MCF 10A (cell line): Measurements from ENCODE around the gene ADGRE3. TPM values are rescaled to one million over a fixed set of nuclear protein-coding genes. Genes with fewer than 3 reads are reported as not detected.

ENCODE experiments used
- BruUV-seq: library from RNA; stranded (reverse); fragments of 400-500 nt; replicated peaks from 2 replicates; lab custom pipeline; 2021; lab: Mats Ljungman, UMichigan
- CTCF ChIA-PET: fragments of 300-600 bp; sonication (Branson Sonifier 250); formaldehyde crosslinking; extraction: SDS; loops from one replicate; lab custom pipeline; 2021; ENCODE audit warnings: antibody characterized with exemption, inconsistent platforms; lab: Yijun Ruan, JAX
- POLR2A ChIA-PET: fragments of 300-600, 350-650 bp; sonication (Branson Sonifier 250); formaldehyde crosslinking; extraction: SDS; loops from one replicate; lab custom pipeline; 2020; ENCODE audit warnings: antibody characterized with exemption, inconsistent platforms; lab: Yijun Ruan, JAX
- DNase-seq: peaks from one replicate; pipeline ENCODE4 v3.0.0-alpha.2; 2018; ENCODE audit not compliant: unreplicated experiment
- H3K27ac Mint-ChIP-seq: one replicate; pipeline ENCODE4 v1.8.0; 2022; ENCODE audit warnings: mild to moderate bottlenecking, low read depth, mixed read lengths; ENCODE audit not compliant: unreplicated experiment
- H3K27me3 Mint-ChIP-seq: one replicate; pipeline ENCODE4 v1.8.0; 2022; ENCODE audit warnings: mixed read lengths; ENCODE audit not compliant: insufficient read depth, unreplicated experiment
- H3K36me3 Mint-ChIP-seq: one replicate; pipeline ENCODE4 v1.8.0; 2022; ENCODE audit warnings: mild to moderate bottlenecking, moderate library complexity, mixed read lengths; ENCODE audit not compliant: insufficient read depth, unreplicated experiment
- H3K4me1 Mint-ChIP-seq: one replicate; pipeline ENCODE4 v1.8.0; 2022; ENCODE audit warnings: mixed read lengths; ENCODE audit not compliant: insufficient read depth, unreplicated experiment
- H3K4me3 Mint-ChIP-seq: one replicate; pipeline ENCODE4 v1.8.0; 2022; ENCODE audit warnings: mild to moderate bottlenecking, moderate library complexity, mixed read lengths; ENCODE audit not compliant: unreplicated experiment
- H3K9me3 Mint-ChIP-seq: one replicate; pipeline ENCODE4 v1.8.0; 2022; ENCODE audit warnings: mixed read lengths; ENCODE audit not compliant: unreplicated experiment
- intact Hi-C: fragments of 100-400 bp; cut with micrococcal nuclease; formaldehyde crosslinking; loops from 2 replicates; pipeline ENCODE4 v1.14.1; 2022
- total RNA-seq: library from RNA; stranded (reverse); gene quantifications from 2 replicates; pipeline ENCODE4 v1.2.3, GENCODE V29; 2022
- TF ChIP-seq, protein P1 (sequence below): fragments of 200-600 bp; IDR thresholded peaks from one replicate; pipeline ENCODE4 v1.8.0; 2022; ENCODE audit warnings: antibody characterized with exemption, mild to moderate bottlenecking; ENCODE audit not compliant: unreplicated experiment

The ADGRE3 gene
- total RNA-seq, 1 experiment from 2014 or later: not detected

DNA sequence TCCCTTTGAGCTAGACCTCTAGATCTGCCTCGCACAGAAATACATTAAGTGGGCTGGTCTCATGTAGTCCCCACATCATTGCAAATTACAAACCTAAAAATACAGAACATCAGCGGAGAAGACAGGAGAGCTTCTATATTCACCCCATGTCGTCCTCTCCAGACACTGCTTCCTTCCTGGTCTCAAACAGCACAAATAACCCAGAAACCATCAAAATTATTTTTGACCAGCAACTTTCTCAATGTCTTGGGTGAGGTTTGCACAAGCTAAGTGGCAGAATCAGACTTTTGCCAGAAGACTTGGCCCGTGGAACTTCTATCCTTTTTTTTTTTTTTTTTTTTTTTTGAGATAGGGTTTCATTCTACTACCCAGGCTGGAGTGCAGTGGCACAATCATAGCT lies 63.6 kb downstream of the ADGRE3 start:
- no TSS peak for BruUV-seq
- Mint-ChIP-seq H3K9me3 (no peaks in the 10 kb centered on the region), H3K27ac (no peak overlapping the region), H3K27me3 (no peaks in the 10 kb centered on the region), H3K4me3 (no peak overlapping the region), H3K4me1 (no peaks in the 10 kb centered on the region), H3K36me3 (no peaks in the 10 kb centered on the region)
- TF ChIP-seq, protein P1, sequence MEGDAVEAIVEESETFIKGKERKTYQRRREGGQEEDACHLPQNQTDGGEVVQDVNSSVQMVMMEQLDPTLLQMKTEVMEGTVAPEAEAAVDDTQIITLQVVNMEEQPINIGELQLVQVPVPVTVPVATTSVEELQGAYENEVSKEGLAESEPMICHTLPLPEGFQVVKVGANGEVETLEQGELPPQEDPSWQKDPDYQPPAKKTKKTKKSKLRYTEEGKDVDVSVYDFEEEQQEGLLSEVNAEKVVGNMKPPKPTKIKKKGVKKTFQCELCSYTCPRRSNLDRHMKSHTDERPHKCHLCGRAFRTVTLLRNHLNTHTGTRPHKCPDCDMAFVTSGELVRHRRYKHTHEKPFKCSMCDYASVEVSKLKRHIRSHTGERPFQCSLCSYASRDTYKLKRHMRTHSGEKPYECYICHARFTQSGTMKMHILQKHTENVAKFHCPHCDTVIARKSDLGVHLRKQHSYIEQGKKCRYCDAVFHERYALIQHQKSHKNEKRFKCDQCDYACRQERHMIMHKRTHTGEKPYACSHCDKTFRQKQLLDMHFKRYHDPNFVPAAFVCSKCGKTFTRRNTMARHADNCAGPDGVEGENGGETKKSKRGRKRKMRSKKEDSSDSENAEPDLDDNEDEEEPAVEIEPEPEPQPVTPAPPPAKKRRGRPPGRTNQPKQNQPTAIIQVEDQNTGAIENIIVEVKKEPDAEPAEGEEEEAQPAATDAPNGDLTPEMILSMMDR: no peak
- CTCF ChIA-PET: interaction anchor here (0.5 to 0.6 kb wide), 2 partner anchors 76 to 179 kb away, joined by 3 to 5 read pairs; no protein-coding TSS in a partner anchor
- DNase-seq: no peak
- POLR2A ChIA-PET: interaction anchor here (0.7 kb wide), 1 partner anchor 12 kb away, joined by 3 read pairs; no protein-coding TSS in a partner anchor
- intact Hi-C loops: no loop called here

DNA sequence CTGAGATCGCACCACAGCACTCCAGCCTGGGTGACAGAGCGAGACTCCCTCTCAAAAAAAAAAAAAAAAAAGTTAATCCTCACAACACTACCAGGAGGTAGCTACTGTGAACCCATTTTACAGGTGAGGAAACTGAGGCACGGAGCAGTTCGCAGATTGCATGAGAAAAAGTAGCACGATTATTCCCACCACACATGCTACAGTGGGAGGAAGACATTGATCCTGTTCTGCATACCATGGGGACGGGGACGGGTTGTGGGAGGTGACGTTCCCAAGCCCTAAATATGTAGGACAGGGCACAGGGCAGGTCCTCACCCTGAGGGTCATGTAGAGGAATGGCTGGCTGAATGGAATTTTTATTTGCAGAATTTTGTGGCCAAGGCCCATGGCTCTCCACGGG lies 68.0 kb downstream of the ADGRE3 start:
- H3K9me3 Mint-ChIP-seq: no peaks in the 10 kb centered on the region
- ChIA-PET CTCF (interaction anchor here (1.5 kb wide), 1 partner anchor 32 kb away, joined by 4 read pairs; no protein-coding TSS in a partner anchor), POLR2A (interaction anchor here (0.7 kb wide), 1 partner anchor 33 kb away, joined by 3 read pairs; no protein-coding TSS in a partner anchor)
- H3K27me3 Mint-ChIP-seq: no peaks in the 10 kb centered on the region
- no peak overlapping the region for H3K4me3 Mint-ChIP-seq
- H3K27ac Mint-ChIP-seq: no peak overlapping the region
- BruUV-seq: no TSS peak
- no peaks in the 10 kb centered on the region for H3K4me1 Mint-ChIP-seq
- no peaks in the 10 kb centered on the region for H3K36me3 Mint-ChIP-seq
- no peak for DNase-seq
- TF ChIP-seq, protein P1: no peak
- intact Hi-C loops: no loop called here

DNA sequence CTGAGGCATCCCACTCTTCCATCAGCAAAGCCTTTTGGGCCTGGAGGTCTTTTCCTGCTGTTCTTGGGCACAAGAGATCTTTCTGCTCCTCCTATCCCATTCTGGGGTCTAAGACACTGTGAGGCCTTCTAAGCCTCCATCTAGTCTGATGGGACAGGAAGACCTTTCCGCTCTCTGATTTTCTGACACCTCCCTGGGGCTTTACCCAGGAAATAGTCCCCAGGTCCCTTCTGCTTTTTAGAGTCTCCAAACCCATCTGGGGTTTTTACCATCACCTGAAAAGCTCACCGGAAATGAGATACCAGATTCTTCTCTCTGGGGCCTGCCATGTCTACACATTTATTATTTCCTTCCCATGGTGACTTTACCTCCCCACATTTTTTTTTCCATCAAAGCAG lies 70.7 kb downstream of the ADGRE3 start:
- TF ChIP-seq, protein P1: no peak
- Mint-ChIP-seq H3K4me3 (no peak overlapping the region), H3K36me3 (no peaks in the 10 kb centered on the region), H3K27me3 (no peaks in the 10 kb centered on the region), H3K27ac (no peak overlapping the region), H3K4me1 (no peaks in the 10 kb centered on the region), H3K9me3 (no peaks in the 10 kb centered on the region)
- ChIA-PET POLR2A (no interaction called here), CTCF (no interaction called here)
- intact Hi-C loops: no loop called here
- no peak for DNase-seq
- no TSS peak for BruUV-seq

GRCh38 chr19:14599548-14600147 lies 75.0 kb downstream of the ADGRE3 start:
- TF ChIP-seq, protein P1: no peak
- H3K4me3 Mint-ChIP-seq: no peak overlapping the region
- no peaks in the 10 kb centered on the region for H3K36me3 Mint-ChIP-seq
- intact Hi-C loops: no loop called here
- ChIA-PET POLR2A (no interaction called here), CTCF (no interaction called here)
- peaks cover 19% of the 10 kb centered on the region for H3K9me3 Mint-ChIP-seq
- no peak overlapping the region for H3K27ac Mint-ChIP-seq
- no peaks in the 10 kb centered on the region for H3K27me3 Mint-ChIP-seq
- H3K4me1 Mint-ChIP-seq: no peaks in the 10 kb centered on the region
- DNase-seq: no peak
- no TSS peak for BruUV-seq
